Vagina (tissue), 2 donors: ENCODE data around the gene SLC26A9.
"Not testable (repeated sequence)": the region's sequence is repeated elsewhere in the genome, so short reads cannot be mapped to it uniquely, and the experiment has no call there.

Experiments
- CTCF ChIP-seq, 3 experiments: fragments of 450-650 bp in 2 of 3; fragments of 200-600 bp in 1 of 3; sonication (generic) in 1 of 3; IDR thresholded peaks; one replicate each; pipeline ENCODE4 v1.5.1; 2017 to 2019; ENCODE audit warnings: antibody characterized with exemption in 3 of 3, mild to moderate bottlenecking in 2 of 3, moderate library complexity in 2 of 3
- POLR2A ChIP-seq, 2 donors: fragments of 450-650 bp; IDR thresholded peaks; one replicate each; pipeline ENCODE4 v1.6.1; 2017; ENCODE audit warnings: antibody characterized with exemption in 2 of 2, mild to moderate bottlenecking in 2 of 2, moderate library complexity in 2 of 2

DNA sequence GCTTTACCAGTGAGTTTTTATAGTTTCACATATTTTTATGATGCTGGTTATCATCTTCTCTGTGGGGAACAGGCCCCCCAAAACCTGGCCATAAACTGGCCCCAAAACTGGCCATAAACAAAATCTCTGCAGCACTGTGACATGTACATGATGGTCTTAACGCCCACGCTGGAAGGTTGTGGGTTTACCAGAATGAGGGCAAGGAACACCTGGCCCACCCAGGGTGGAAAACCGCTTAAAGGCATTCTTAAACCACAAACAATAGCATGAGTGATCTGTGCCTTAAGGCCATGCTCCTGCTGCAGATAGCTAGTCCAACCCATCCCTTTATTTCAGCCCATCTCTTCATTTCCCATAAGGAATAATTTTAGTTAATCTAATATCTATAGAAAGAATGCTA is 52.6 kb downstream of the SLC26A9 start:
- not testable (repeated sequence) for TF ChIP-seq CTCF, POLR2A (IDR thresholded peaks at IDR 0.05)
